OCI-LY1 (cell line): ENCODE data around the gene TLE6.

Experiments
- EZH2 ChIP-seq: fragments of 200-600 bp; sonication (generic), shearing (Covaris generic); IDR thresholded peaks from 2 replicates; pipeline ENCODE4 v1.8.0; 2017; ENCODE audit warnings: borderline replicate concordance, mixed run types, mild to moderate bottlenecking, antibody characterized with exemption, low read length, moderate library complexity, mixed read lengths
- TF ChIP-seq, protein P1 (sequence below): fragments of 200-600 bp; sonication (generic), shearing (Covaris generic); IDR thresholded peaks from 2 replicates; pipeline ENCODE4 v1.5.1; 2017; ENCODE audit warnings: mild to moderate bottlenecking, antibody characterized with exemption, low read length, moderate library complexity, mixed read lengths

DNA sequence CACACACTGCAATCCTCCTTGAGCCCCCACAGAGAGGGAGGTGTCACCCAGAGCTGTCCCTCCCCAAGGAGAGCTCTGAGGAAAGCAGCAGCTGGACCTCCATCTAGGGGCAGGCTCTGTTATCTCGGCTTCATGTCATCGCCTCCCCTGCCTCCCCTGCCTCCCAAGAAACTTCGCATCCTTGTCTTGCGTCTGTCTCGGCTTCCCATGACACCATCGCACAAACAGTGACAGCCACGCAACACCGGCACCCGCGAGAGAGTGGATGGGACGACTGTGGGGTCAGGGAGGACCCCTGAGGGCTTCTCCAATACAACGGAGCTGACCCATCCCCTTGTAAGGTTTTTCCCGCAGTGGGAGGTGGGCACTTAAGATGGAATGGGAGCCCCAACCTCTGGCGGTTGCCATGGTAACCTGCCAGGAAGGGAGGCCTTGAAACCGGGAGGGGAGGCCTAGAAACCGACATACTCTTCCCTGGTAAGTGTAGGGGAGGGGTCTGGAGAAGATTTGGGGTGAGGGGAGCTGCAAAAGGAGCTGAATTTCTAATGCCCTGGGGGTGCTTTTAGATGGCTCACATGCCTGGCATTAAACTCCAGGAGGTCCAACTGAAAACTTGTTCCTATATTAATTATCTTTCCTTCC, 35.4 kb downstream of the TLE6 start:
- TF ChIP-seq, protein P1, sequence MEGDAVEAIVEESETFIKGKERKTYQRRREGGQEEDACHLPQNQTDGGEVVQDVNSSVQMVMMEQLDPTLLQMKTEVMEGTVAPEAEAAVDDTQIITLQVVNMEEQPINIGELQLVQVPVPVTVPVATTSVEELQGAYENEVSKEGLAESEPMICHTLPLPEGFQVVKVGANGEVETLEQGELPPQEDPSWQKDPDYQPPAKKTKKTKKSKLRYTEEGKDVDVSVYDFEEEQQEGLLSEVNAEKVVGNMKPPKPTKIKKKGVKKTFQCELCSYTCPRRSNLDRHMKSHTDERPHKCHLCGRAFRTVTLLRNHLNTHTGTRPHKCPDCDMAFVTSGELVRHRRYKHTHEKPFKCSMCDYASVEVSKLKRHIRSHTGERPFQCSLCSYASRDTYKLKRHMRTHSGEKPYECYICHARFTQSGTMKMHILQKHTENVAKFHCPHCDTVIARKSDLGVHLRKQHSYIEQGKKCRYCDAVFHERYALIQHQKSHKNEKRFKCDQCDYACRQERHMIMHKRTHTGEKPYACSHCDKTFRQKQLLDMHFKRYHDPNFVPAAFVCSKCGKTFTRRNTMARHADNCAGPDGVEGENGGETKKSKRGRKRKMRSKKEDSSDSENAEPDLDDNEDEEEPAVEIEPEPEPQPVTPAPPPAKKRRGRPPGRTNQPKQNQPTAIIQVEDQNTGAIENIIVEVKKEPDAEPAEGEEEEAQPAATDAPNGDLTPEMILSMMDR: no peak
- TF ChIP-seq EZH2: no peak
